GM12865 (cell line): ENCODE measurements around the gene ATL2.

Experiments
- DNase-seq: peaks from one replicate; pipeline ENCODE4 v3.0.0; 2010; ENCODE audit warnings: low read depth
- H3K4me3 ChIP-seq: 2 replicates; pipeline ENCODE4 v1.5.1; 2011; ENCODE audit warnings: mild to moderate bottlenecking, low read depth, low read length, control low read depth
- CTCF ChIP-seq: IDR thresholded peaks from 2 replicates; pipeline ENCODE4 v1.5.1; 2011; ENCODE audit warnings: low read length, control low read depth, low read depth, inconsistent platforms; ENCODE audit not compliant: insufficient read depth; ENCODE audit errors: missing control alignments

Gene ATL2

GRCh38 chr2:38376346-38377049, 575 bp downstream of the ATL2 start:
- peak overlapping the region; percentile 99 for H3K4me3 ChIP-seq
- peak; percentile 80 for DNase-seq
- peak; percentile 65 for TF ChIP-seq CTCF

- no peak for DNase-seq
- no peak for TF ChIP-seq CTCF
- H3K4me3 ChIP-seq: peak overlapping the region; percentile 99
Measured at GRCh38 chr2:38375696-38376345, 1.3 kb downstream of the ATL2 start.

- DNase-seq: no peak
- TF ChIP-seq CTCF: no peak
- H3K4me3 ChIP-seq: peak overlapping the region; percentile 99; the same call in 1 of the 2 replicates
Measured at GRCh38 chr2:38374984-38375383, 2.1 kb downstream of the ATL2 start.

GRCh38 chr2:38371235-38371634, 5.8 kb downstream of the ATL2 start:
- DNase-seq: no peak
- no peak overlapping the region for H3K4me3 ChIP-seq
- no peak for TF ChIP-seq CTCF

GRCh38 chr2:38370664-38371063, 6.4 kb downstream of the ATL2 start:
- no peak overlapping the region for H3K4me3 ChIP-seq
- no peak for DNase-seq
- no peak for TF ChIP-seq CTCF

- TF ChIP-seq CTCF: no peak
- no peak for DNase-seq
- no peak overlapping the region for H3K4me3 ChIP-seq
Measured at GRCh38 chr2:38362232-38362631, 14.8 kb downstream of the ATL2 start.
